Stimulated activated naive CD4-positive, alpha-beta T cell treated with Interleukin-2 at 50 U/mL for 16 hours (primary cell): ENCODE results near the gene CDC42BPB.

Experiments used
- DNase-seq: peaks from one replicate; lab custom pipeline; 2025; lab: John Stamatoyannopoulos, UW

The CDC42BPB gene

DNA sequence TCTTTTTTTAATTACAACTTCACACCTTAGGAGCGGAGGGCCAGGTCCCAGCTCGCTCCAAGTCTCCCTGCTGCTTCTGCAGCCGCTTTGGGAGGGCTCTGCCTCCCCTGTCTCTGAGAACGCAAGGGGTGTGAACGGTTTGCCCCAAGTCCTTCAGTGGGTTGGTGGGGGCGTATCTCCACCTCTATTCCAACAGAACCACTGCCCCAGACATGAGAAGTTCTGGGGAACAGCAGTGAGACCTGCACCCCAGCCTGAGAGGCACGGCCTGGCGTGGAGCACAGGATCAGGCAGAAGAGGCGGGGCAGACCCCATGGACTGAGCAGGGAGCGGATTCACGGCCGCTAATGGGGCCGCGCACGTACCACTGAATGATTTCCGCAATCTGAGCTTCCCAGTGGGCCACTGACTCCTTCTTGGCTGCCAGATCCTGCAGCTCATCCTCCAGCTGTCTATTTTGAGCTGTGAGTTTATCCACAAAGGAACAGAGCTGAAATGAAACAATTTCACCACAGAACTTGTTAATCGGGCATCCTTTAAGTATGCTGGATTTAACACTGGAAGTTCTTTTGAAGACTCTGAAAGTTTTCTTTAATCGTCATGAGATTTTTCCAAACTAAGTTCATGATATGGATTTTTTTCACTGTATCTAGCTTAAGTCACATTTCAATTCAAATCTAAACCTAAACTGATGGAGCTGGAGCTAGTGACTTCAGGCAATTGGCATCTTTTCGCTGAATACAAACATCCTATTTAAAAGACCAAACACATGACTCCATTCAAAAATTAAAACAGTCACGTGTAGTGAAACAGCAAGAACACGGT lies 90.5 kb downstream of the CDC42BPB start:
- no peak for DNase-seq

- DNase-seq: no peak
Observed at GRCh38 chr14:102965971-102966655, 91.2 kb downstream of the CDC42BPB start.

DNA sequence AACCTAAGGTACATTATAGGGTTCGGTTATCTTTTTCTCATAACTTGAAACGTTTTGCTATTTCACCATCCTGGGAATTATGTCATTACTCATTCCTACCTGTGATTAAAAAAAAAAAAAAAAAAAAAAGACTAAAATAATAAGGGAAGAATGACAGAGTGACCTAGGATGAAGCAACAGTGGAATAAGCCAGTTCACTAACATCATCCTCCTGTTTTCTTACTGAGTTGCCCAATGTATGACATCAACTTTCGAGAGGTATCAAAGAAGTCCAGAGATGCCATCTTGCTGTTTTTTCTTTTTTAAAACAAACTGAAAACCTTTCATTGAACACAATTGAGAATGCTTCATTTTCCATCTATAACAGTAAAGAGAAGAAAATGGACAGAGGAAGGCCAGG lies 92.1 kb downstream of the CDC42BPB start:
- DNase-seq: no peak

DNA sequence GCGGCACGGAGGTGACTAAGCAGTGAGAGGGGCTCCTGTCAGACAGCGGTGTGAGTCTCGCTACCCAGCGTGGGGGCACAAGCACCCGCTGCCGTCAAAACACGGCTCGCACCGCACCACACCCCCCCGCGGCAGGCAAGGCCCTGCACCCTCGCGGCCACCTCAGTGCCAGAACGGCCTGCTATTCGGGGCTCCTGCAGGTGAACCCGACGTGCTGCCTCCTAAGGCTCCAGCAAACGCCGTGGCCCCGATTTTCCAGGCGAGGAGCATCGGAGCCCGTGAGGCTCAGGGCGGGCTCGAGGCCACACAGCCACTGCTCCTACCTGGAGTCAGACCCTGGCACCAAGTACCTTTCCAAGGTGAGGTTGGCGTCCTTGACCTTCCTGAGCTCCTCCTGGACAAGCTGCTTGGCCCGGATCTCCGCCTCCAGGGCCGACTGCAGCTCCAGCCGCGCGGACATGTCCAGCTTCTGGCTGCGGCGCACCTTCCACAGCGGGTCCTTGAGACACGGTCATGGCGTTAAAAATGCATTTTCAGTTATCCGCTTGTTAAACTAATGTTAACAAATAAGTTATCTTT lies 93.1 kb downstream of the CDC42BPB start:
- no peak for DNase-seq

DNA sequence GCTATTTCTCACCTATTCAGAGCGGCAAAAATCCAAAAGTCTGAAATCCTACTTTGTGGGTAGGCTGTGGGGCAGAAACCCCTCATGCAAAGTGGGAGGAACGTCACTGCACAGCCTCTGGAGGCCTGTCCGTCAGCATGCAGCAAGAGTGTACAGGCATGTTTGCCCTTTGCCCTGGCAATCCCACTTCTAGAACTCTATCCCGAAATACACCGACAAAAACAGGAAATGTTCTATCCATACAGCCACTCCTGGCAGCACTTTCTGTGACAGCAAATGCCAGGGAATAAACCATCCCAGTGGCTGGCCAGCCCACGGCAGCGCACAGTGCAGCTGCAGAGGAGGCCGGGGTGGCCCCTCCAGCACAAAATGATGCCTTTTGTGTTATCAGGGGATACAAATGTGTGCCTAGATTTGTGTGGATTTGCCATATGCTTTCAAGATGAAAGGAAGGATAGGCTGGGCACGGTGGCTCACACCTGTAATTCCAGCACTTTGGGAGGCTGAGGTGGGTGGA lies 95.2 kb downstream of the CDC42BPB start:
- DNase-seq: no peak

DNA sequence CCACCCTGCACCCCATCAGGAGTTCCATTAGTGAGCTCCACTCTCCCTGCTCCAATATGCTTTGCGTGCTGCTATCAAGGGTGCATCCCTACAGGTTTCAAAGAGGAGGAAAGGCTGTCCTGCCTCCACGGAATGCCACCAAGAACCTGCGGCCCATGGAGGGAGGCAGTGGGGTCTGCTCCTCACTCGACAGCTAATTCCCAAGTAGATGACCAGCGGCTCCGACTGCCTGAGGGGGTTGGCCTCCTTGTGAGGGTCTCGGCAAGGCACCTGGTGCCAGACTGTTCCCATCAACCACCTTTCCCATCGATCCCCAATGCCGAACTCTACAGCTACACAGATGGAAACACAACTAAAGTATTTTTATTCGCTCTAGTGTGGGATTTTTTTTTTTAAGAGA lies 98.9 kb downstream of the CDC42BPB start:
- DNase-seq: no peak

DNA sequence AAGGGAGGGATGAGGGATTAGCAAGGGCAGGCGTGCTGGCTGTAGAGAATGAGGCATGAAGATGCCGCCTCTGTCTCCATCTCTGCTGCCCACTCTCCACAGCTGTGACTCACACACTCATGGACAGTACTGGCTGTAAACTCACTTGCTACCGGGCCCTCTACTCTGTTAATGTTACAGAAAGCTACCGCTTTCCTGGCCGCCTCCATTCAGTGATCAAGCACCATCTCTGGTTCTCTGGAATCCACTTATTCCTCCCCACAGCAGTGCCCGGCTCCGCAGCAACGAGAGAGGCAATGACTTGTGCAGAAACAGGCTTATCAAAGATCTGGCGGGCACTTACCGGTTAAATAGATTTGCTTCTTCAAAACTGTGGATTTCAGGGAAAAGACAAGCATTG lies 100.1 kb downstream of the CDC42BPB start:
- no peak for DNase-seq

- DNase-seq: no peak
Observed at GRCh38 chr14:102955636-102956408, 101.5 kb downstream of the CDC42BPB start.

DNA sequence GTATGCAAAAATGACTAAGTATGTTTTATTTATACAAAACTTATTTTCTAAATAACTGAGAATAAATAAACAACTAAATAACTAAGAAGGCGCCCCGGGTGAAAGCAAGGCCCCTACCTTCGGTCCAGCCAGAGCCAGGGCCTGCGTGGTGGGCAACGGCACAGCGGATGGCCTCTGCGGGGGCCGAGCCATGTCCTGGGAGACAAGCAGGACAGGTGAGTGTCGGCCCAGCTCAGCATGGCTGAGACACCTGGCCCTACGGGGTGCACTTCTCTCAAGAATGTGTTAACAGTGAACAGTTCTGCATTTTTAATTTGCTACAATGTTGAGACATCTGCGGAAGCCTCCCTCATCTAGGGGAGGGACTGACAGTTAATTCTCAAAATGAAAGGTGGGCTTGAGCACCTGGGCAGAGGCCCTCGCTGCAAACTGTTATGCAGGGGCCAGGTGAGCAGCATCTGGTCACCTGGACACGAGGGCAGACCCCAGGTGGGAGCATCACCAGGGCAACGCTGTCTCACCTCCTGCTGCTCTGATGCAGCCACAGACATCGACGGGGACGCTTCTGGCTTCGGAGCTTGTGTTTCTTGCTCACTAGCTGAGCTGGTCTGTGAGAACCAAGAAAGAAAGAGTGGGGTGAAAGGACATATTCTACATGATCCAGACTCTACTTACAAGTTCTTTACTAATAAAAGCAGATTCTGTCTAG lies 103.1 kb downstream of the CDC42BPB start:
- DNase-seq: no peak

DNA sequence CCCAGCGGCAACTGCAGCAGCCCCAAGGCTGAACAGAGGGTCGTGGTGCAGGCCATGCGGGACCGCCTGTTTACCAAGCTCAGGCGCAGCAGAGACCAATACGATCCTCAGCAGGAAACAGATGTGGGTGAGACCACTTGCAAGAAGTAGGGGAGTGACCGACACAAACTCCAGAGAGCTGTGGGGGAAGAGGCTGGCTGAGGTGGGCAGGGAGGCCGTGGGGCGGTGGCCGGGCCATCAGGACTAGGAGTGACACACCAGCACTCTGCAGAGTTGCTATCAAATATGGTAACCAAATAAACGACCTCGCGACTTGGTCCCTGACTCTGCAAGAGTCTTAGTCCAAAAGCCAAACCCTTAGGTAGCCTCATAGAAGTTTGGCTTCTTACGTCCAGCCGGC lies 104.2 kb downstream of the CDC42BPB start:
- DNase-seq: no peak

GRCh38 chr14:102952276-102952675 lies 105.1 kb downstream of the CDC42BPB start:
- DNase-seq: no peak

DNA sequence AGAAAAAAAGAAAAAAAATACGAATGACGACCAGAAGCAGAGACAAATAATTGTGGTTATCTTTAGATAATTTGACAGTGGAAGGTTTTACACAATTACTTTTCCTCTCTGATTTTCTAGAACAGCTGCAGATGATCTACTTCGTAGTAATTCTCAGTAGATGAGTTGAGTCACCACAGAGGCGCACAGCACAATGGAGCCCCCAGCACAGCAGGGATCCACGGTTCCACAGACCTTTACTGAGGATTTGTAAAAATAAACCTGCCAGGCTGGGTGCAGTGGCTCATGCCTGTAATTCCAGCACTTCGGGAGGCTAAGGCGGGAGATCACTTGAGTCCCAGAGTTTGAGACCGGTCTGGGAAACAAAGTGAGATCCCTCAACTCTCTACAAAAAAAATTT lies 105.5 kb downstream of the CDC42BPB start:
- no peak for DNase-seq

GRCh38 chr14:102951034-102951433 lies 106.3 kb downstream of the CDC42BPB start:
- no peak for DNase-seq

DNA sequence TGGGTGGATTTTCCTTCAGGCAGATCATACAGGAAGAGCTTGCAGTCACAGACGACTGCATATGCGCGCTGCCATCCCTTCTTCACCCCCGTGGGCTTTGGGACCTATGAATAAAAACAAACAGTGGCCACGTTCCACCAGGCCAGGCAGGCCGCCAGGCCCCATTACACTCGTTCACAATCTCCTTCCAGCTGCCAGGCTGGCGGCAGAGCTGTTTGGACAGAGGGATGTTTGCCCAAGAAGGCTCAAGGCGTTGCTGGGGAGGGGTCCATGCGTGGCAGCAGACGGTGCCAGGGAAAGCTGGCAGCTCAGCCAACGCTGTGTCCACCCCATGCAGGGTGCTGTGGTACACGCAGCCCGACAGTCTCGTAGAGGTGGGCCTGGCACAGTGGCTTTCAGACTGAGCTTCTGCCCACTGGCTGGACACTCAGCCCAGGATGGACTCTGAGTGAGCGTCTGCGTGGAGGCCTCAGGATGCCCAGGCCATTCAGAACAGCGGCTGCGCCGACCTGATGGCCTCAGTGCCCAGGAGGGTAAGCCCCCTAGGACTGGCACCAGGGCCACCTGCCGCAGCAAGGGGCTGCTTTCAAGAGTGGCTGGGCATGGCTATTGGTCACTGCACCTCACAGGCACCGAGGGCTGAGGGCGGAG lies 107.4 kb downstream of the CDC42BPB start:
- DNase-seq: no peak

- peak; percentile 5 for DNase-seq
Observed at GRCh38 chr14:102949062-102949800, 108.1 kb downstream of the CDC42BPB start.

DNA sequence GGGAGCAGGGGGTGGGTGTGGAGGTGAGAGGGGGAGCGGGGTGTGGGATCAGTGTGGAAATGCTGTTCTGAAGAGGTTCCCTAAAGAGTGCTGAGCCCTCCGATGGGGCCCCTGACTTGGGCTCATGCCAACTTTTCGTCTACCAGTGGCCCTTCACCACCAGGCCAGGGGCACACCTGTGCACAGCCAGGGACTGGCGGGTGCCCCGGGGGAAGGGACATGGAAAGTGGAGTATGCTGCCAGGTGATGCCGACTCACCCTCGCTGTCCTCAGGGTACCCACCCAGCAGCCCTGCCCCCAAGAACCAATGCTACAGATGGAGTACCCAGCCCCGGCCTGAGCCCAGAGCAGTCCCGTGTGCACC lies 108.7 kb downstream of the CDC42BPB start:
- DNase-seq: no peak

DNA sequence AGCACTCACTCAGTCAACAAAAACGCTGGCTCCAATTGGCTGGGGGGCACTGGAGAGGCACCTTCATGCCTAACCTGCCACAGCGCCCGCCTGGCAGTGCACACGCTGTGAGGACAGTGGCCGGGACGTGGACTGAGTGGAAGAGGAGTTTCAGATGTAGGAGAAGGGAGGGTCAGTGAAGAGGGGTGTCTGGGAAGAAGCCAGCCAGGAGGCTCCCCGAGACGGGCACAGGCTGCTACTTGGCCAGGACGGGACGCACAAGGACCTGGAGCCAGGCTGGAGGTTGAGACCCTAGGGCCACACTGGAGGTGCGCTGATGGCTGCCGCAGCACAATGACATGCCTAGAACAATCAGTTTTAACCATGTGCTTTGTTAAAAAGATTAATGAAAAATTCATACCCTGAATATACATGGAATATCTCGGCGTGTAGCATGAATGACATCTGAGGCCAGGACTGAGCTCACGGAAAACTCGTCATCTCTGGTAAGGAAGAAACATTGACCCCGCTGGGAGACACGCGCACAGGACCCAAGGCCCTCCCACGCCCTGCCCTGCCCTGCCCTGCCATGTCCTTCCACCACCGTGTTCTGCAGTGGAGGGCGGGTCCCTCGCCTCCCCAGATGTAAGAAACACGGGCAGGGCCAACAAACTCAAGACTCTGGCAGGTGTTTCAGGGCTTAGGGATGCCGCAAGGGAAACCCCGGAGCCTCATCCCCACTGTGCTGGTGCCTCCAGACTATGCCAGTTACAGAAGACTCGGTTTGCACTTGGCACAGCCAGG lies 109.8 kb downstream of the CDC42BPB start:
- DNase-seq: no peak

DNA sequence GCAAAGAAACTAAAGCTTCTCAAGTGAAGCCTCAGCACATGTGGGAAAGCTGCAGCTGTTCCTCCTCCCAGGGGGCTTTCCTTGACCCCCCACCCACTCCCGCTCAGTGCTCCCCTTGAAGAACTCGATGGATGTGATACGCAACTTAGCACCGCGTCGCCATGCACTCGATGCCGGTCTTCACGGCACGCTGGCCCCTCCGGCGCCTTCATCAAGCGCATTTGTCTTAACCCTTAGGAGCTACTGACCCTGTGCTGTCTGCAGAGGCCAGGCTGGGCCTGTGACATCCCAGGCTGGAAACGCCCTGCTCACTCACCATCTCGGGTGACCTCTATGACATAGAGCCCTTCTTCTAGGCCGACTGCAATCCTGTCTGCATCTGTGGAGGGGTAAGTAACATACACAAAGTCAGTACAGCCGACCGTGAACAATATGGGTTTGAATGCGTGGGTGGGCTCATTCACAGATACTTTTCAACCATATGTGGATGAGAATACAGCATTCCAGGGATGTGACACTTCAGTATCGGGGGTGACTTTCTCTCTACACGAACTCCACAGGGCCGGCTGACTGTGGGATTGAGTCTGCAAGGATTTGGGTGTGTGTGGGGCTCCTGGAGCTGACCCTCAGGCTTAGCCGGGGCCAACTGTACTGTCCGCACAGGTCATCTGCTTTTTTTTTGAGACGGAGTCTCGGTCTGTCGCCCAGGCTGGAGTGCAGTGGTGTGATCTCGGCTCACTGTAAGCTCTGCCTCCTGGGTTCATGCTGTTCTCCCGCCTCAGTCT lies 111.8 kb downstream of the CDC42BPB start:
- no peak for DNase-seq
